ENCODE data around the gene DDN.

DDN gene

DNA sequence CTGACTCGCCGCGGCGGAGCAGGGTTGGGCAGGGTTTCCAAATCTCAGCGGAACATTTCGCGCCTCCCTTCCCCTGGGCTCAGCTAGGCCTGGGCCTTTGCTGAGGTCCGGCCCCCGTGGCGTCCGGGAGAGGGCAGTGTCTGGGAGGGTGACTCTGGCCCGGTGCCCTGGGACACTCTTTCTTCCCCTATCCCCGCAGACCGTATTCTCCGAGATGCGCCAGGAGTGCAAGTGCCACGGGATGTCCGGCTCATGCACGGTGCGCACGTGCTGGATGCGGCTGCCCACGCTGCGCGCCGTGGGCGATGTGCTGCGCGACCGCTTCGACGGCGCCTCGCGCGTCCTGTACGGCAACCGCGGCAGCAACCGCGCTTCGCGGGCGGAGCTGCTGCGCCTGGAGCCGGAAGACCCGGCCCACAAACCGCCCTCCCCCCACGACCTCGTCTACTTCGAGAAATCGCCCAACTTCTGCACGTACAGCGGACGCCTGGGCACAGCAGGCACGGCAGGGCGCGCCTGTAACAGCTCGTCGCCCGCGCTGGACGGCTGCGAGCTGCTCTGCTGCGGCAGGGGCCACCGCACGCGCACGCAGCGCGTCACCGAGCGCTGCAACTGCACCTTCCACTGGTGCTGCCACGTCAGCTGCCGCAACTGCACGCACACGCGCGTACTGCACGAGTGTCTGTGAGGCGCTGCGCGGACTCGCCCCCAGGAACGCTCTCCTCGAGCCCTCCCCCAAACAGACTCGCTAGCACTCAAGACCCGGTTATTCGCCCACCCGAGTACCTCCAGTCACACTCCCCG lies 18.0 kb downstream of the DDN start:
- DNase-seq: no peak

- DNase-seq: no peak
Observed at GRCh38 chr12:48980389-48980952, 18.7 kb downstream of the DDN start.

DNA sequence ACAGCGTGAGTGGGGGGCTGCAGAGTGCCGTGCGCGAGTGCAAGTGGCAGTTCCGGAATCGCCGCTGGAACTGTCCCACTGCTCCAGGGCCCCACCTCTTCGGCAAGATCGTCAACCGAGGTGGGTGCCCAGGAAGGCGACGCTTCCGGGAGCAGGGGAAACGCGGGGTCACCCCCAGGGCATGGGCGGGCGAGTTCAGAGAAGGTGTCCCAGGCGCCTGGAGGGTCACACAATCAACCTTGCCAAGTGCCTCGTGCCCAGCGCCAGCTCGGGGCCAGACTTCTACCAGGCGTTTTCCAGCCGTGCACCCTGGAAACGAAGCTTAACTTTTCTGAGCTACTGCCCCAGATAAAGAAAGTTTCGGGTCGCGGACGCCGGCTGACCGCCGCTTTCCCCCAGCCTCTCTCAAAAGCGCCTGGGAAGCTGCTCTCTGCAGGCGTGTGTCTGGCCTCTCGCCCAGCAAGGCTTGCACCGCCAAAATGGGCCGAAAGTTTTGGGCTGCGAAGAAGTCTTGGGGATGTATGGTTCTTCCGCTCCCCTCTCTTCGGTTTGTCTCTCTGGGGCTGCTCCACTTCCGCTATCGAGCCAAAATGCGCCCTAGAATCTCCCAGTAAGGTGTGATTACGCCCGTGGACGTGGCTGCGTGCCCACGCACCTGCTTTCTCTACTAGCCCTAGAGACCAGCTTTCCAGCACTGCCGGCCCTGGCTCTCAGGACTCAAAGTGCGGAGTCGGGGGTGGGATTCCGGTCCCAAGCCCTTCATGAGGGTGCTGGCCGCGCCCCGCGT lies 19.4 kb downstream of the DDN start:
- DNase-seq: no peak

GRCh38 chr12:48978741-48979601 lies 20.2 kb downstream of the DDN start:
- DNase-seq: no peak

DNA sequence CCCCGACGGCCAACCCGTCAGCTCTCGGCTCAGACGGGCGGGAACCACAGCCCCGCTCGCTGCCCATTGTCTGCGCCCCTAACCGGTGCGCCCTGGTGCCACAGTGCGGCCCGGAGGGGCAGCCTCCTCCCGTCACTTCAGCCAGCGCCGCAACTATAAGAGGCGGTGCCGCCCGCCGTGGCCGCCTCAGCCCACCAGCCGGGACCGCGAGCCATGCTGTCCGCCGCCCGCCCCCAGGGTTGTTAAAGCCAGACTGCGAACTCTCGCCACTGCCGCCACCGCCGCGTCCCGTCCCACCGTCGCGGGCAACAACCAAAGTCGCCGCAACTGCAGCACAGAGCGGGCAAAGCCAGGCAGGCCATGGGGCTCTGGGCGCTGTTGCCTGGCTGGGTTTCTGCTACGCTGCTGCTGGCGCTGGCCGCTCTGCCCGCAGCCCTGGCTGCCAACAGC lies 20.9 kb downstream of the DDN start, which contains the start of gene WNT1:
Gene WNT1, plus strand, starts transcription at position 32 of the 450 bp plus-strand sequence. Its CDS starts 329 bp downstream, at position 361.
- DNase-seq: no peak

DNA sequence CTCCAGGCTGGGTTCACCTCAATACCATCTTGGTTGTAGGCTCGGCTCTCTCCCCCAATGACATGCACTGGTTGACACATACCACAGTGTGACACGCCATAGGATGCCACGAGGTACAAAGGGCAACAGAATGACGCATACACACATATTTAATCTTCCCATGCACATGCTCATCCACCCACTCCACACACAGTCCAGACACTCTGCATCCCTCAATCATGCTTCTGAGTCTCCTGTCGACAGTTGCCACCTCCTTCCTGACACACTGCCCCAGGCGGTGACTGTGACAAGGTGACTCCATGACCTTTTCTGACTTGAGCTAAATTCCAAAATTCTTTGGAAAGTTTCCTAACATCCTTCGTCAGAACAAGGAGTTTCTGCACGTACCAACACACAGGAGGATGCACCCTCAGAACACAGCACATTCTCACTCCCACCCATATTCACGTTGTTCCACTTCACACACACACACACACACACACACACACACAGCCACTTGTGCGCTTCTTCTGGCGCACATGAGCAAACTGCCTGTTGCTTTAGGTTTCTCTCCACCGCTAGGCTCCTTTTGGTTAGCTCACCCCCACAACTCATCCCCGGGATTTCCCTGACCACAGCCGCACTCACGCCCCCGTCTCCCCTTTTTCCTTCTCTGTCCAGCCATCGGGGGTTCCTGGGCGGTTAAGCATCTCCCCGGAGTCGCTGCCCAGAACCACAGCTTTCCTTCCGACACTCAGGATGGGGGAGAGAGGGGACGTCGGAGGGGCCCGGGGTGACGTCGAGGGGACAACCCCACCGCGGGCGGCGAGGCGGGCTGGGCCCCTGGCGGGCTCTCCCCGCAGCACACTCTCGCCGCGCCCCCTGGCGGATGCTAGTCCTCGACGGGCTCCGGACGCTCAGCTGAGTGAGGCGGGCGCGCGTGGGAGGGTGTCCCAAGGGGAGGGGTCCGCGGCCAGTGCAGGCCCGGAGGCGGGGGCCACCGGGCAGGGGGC lies 21.6 kb downstream of the DDN start:
- no peak for DNase-seq

GRCh38 chr12:48973941-48974673 lies 25.1 kb downstream of the DDN start:
- DNase-seq: no peak

GRCh38 chr12:48973531-48973930 lies 25.6 kb downstream of the DDN start:
- no peak for DNase-seq

DNA sequence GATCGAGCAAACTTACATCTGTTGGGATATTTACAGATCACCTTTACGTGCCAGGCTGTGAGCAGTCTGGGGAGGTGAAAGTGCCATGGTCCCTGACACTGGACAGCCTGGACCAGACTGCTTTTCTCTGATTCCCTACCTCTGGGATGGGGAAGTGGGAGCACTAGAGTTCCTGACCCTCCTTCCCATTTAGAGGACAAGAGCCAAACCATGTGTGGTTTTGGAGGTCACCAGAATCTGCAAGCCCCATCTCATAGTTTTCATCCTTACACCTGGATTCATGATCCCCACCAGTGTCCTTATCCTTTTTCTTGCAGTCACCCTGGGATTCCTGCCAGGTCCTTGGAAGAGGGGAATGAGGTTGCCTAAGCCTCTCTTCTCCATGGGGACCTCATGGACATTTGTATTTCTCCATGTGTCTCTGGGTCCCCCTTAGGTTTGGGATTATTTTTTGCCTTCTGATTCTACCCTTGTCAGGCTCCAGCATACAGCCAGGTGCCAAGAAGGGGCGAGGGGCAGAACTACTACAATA lies 26.2 kb downstream of the DDN start:
- no peak for DNase-seq

DNA sequence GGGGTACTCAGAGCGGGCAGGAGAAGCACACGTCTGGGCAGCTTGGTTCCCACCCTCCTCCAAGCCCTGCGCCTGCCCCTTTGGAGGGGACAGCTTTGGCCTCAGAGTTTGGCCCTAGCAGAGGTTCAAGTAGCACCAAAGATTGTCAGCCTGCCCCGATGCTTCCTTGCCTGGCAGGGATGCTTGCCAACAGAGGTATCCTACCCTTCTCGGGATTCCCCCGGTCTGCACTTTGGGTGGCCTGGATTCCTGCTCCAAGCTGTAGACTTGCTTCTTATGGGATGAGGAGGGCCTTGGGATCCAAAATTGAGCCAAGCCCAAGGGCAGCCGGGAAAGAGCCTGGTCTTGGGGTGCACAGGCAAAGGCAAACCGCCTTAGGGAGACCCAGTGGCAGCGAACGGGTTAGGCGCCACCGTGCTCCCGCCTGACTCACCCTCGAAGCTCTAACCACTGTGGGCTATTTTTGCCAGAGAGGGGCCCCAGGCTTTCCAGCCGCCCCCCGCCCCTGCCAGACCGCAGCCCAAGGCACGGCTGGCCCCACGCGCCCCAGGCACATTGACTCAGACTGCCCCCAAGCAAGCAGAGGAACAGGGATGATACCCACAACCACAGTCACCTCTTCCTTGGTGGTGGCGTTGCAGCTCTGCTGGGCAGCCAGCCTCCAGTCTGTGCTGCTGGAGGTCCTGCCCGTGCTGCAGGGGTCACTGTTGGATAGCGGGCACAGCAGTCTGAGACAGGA lies 26.8 kb downstream of the DDN start:
- DNase-seq: no peak

DNA sequence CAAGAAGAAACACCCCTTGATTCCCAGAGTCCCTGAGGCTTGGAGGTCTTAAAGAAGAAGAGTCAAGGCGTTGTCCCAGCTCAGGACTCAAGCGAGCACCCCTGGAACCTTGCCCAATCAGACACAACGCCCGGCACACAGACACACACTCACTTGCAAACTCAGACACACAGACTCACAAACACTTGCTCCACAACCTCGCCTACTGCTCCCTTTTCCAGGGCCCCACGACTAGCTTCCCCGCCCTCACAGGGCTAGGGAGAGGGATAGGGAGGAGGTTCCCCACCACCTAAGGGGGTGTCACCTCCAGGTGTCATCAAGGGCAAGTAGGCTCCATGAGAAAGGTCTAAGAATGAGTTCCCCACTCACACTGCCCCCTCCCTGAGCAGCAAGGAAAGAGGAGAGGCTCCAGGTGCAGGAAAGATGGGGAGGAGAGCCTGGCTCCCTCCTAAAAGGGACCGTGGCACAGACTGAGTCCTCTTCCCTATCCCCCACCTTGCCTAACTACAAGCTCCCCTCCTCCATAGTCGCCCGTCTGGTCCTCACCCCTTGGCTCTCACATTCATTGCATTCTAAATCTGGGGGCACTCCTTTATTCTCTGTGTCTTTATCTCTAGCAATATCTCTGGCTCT lies 28.4 kb downstream of the DDN start:
- DNase-seq: no peak

- DNase-seq: no peak
Observed at GRCh38 chr12:48969833-48970701, 29.1 kb downstream of the DDN start.

DNA sequence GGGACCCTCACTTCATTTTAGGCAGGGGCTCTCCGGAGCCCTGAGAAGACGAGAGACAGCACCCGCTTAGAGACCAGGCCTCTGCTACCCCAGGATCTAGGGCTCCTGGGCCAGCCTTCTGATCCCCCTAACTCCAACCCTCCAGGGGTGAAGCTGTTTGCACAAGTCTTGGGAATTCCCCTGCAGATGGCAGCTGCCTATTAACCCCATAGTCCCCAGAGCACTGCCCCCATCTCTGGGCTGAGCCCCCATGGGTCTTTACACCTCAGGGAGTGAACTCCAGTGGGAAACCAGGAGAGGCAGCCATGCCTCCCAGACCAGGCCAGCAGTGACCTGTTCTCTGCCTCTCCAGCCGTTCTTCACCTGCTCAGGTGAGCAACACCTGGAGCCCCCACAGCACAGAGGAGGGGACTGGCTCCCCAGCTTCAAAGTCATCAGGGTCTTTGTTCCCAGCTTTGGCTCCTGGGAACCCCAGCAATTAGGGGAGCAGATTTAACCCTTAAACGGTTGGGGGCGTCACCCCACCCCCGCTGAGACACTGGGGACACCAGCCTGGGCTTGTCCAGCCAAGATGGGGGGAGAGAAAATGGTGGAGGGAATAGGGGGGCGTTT lies 29.9 kb downstream of the DDN start:
- DNase-seq: no peak

DNA sequence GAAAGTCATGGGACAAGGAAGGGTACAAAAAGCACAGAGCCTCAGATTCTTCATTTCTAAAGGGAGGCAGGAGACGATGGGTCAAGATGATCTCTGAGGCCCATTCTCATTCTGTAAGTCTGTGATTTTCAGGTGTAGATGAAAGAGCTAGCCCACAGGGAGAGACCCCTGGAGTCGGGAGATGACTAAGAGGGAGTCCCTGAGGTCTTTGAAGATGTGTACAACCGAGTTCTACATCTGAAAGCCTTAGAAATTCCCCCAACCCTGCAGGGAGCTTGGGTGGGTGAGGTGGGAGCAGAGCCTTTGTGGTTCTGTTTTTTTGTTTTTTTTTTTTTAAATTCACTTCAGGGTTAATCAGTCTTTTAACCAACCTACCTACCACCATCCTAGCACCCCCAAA lies 30.7 kb downstream of the DDN start:
- DNase-seq: no peak

GRCh38 chr12:48967991-48968390 lies 31.2 kb downstream of the DDN start:
- DNase-seq: no peak

DNA sequence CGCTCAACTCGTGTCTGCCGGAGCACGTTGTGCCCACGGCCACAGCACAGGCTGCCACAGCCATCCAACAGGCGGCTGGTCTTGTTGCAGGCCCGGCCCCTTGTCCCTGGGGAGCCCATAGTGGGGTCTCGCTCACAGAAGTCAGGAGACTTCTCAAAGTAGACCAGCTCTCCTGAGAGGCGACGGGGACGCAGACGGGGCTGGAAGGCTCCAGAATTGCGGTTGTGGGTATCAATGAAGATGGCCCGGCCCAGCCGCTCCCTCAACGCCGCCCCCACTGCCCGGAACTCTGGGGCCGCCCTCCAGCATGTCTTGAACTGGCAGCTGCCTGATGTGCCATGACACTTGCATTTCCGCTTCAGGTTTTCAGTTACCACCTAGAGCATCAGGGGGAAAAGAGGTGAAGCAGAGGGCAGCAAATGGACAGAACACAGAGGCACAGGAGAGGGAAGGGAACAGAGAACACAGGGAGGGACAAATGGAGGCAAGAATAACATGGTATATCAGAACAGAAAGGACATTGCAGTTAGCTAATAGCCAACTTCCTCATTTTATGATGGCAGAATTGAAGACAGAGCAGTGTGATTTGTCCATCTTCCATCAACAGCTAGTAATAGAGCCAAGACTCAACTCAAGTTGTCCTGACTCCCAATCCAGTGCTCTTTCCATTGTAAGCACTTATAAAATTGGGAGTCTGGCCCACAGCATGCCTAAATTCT lies 32.8 kb downstream of the DDN start:
- DNase-seq: no peak

- no peak for DNase-seq
Observed at GRCh38 chr12:48965298-48965838, 33.8 kb downstream of the DDN start.
